Endothelial cell (in vitro differentiated cells): ENCODE measurements around the gene C11orf24. TPM values are rescaled to one million over a fixed set of nuclear protein-coding genes. Genes with fewer than 3 reads are reported as not detected.

Source experiments
- DNase-seq: peaks from one replicate; pipeline ENCODE4 v3.0.0; 2021; ENCODE audit warnings: low spot score
- H3K27ac Mint-ChIP-seq: one replicate; pipeline ENCODE4 v1.8.0; 2021; ENCODE audit warnings: mixed read lengths, inconsistent platforms; ENCODE audit not compliant: unreplicated experiment
- H3K27me3 Mint-ChIP-seq: one replicate; pipeline ENCODE4 v1.8.0; 2021; ENCODE audit warnings: mild to moderate bottlenecking, moderate library complexity, mixed read lengths, inconsistent platforms; ENCODE audit not compliant: unreplicated experiment
- H3K36me3 Mint-ChIP-seq: one replicate; pipeline ENCODE4 v1.8.0; 2021; ENCODE audit warnings: mild to moderate bottlenecking, low read depth, mixed read lengths, inconsistent platforms; ENCODE audit not compliant: unreplicated experiment
- H3K4me1 Mint-ChIP-seq: one replicate; pipeline ENCODE4 v1.8.0; 2021; ENCODE audit warnings: mild to moderate bottlenecking, mixed read lengths, inconsistent platforms; ENCODE audit not compliant: unreplicated experiment
- H3K4me3 Mint-ChIP-seq: one replicate; pipeline ENCODE4 v1.8.0; 2021; ENCODE audit warnings: mild to moderate bottlenecking, mixed read lengths, inconsistent platforms; ENCODE audit not compliant: unreplicated experiment
- H3K9me3 Mint-ChIP-seq: one replicate; pipeline ENCODE4 v1.8.0; 2021; ENCODE audit warnings: mixed read lengths, inconsistent platforms; ENCODE audit not compliant: unreplicated experiment
- CTCF ChIP-seq: fragments of 200-600 bp; sonication (generic); IDR thresholded peaks from one replicate; pipeline ENCODE4 v1.5.0; 2021; ENCODE audit warnings: antibody characterized with exemption; ENCODE audit not compliant: unreplicated experiment
- total RNA-seq: library from RNA; stranded (reverse); fragmentation: NEBNext Ultra II Directional; extraction: Animal tissue kit (Norgen Biotek cat#: 25700); gene quantifications from one replicate; pipeline ENCODE4 v1.2.1, GENCODE V29; 2021; ENCODE audit not compliant: unreplicated experiment

The C11orf24 gene
- total RNA-seq, 1 donor from 2014 or later, result 9.4 TPM

- Mint-ChIP-seq H3K36me3 (no peaks in the 10 kb centered on the region), H3K4me1 (peaks cover 9% of the 10 kb centered on the region), H3K27ac (no peak overlapping the region), H3K27me3 (peaks cover 2% of the 10 kb centered on the region), H3K9me3 (no peaks in the 10 kb centered on the region), H3K4me3 (no peak overlapping the region)
- no peak for TF ChIP-seq CTCF
- no peak for DNase-seq
Measured at GRCh38 chr11:68273026-68273738, 1.4 kb upstream of the C11orf24 start.

GRCh38 chr11:68271023-68271780 is 571 bp downstream of the C11orf24 start:
- peak overlapping the region; percentile 94 for H3K4me3 Mint-ChIP-seq

GRCh38 chr11:68270196-68271022 is 1.4 kb downstream of the C11orf24 start:
- no peaks in the 10 kb centered on the region for H3K36me3 Mint-ChIP-seq
- peaks cover 2% of the 10 kb centered on the region for H3K27me3 Mint-ChIP-seq
- no peaks in the 10 kb centered on the region for H3K9me3 Mint-ChIP-seq
- no peak for DNase-seq
- peak overlapping the region; percentile 94 for H3K4me3 Mint-ChIP-seq
- peaks cover 9% of the 10 kb centered on the region for H3K4me1 Mint-ChIP-seq
- no peak overlapping the region for H3K27ac Mint-ChIP-seq
- no peak for TF ChIP-seq CTCF

More at GRCh38 chr11:68271023-68271780, 571 bp downstream of the C11orf24 start:
- Mint-ChIP-seq H3K9me3 (no peaks in the 10 kb centered on the region), H3K27ac (peak overlapping the region; percentile 45), H3K36me3 (no peaks in the 10 kb centered on the region), H3K4me1 (peaks cover 9% of the 10 kb centered on the region), H3K27me3 (peaks cover 2% of the 10 kb centered on the region)
- DNase-seq, result peak; percentile 57
- TF ChIP-seq CTCF, result no peak

- Mint-ChIP-seq H3K4me1 (peaks cover 9% of the 10 kb centered on the region), H3K27me3 (peaks cover 2% of the 10 kb centered on the region), H3K36me3 (peaks cover 6% of the 10 kb centered on the region), H3K9me3 (no peaks in the 10 kb centered on the region), H3K27ac (no peak overlapping the region), H3K4me3 (no peak overlapping the region)
- no peak for DNase-seq
- TF ChIP-seq CTCF, result no peak
Measured at GRCh38 chr11:68269414-68270081, 2.2 kb downstream of the C11orf24 start.
